ENCODE measurements around the gene ASB6.

DNA sequence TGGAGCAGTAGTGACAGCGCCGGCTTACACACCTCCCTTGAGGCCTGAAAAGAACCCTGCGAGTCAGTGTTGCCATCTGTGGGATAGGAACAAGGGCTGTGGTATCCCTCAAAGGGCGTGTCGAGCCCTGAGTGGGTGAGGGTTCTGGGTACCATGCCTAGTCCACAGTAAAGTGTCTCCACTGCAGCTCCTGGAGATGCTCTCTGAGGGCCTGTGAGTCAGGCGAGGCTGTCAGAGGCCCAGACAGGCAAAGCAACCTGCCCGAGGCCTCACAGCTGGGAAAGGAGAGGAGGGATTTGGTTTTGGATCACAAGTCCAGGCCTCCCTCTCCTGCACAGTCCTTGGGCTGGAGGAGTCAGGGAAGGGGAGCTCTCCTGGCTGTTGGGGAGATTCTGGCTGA is 29.6 kb upstream of the ASB6 start:
- TF ChIP-seq ZNF121 (CRISPR knock-in tag; IDR thresholded peaks at IDR 0.05), result no peak
- TF ChIP-seq TEAD4 (CRISPR knock-in tag; IDR thresholded peaks at IDR 0.05), result no peak
- TF ChIP-seq, protein P1, sequence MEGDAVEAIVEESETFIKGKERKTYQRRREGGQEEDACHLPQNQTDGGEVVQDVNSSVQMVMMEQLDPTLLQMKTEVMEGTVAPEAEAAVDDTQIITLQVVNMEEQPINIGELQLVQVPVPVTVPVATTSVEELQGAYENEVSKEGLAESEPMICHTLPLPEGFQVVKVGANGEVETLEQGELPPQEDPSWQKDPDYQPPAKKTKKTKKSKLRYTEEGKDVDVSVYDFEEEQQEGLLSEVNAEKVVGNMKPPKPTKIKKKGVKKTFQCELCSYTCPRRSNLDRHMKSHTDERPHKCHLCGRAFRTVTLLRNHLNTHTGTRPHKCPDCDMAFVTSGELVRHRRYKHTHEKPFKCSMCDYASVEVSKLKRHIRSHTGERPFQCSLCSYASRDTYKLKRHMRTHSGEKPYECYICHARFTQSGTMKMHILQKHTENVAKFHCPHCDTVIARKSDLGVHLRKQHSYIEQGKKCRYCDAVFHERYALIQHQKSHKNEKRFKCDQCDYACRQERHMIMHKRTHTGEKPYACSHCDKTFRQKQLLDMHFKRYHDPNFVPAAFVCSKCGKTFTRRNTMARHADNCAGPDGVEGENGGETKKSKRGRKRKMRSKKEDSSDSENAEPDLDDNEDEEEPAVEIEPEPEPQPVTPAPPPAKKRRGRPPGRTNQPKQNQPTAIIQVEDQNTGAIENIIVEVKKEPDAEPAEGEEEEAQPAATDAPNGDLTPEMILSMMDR (IDR thresholded peaks at IDR 0.05), result no peak
- TF ChIP-seq MAX (CRISPR knock-in tag; IDR thresholded peaks at IDR 0.05), result no peak
- no peak for TF ChIP-seq ZNF671 (CRISPR knock-in tag; IDR thresholded peaks at IDR 0.05)
- TF ChIP-seq ZBTB21 (CRISPR knock-in tag; IDR thresholded peaks at IDR 0.05; ENCODE audit: borderline replicate concordance), result no peak
- TF ChIP-seq NR2C2 (CRISPR knock-in tag; IDR thresholded peaks at IDR 0.05), result no peak
- TF ChIP-seq, protein P2, sequence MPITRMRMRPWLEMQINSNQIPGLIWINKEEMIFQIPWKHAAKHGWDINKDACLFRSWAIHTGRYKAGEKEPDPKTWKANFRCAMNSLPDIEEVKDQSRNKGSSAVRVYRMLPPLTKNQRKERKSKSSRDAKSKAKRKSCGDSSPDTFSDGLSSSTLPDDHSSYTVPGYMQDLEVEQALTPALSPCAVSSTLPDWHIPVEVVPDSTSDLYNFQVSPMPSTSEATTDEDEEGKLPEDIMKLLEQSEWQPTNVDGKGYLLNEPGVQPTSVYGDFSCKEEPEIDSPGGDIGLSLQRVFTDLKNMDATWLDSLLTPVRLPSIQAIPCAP (CRISPR knock-in tag; IDR thresholded peaks at IDR 0.05), result no peak
- no peak for TF ChIP-seq CREB1 (CRISPR knock-in tag; IDR thresholded peaks at IDR 0.05)
- TF ChIP-seq ZNF416 (CRISPR knock-in tag; IDR thresholded peaks at IDR 0.05), result no peak
